Chondrocyte (in vitro differentiated cells): ENCODE data around the gene ZC3H18. TPM values are rescaled to one million over a fixed set of nuclear protein-coding genes. Genes with fewer than 3 reads are reported as not detected.

Source experiments
- DNase-seq: peaks from one replicate; pipeline ENCODE4 v3.0.0; 2021; ENCODE audit warnings: mixed read lengths, low spot score
- H3K27ac Mint-ChIP-seq: one replicate; pipeline ENCODE4 v1.8.0; 2021; ENCODE audit warnings: mild to moderate bottlenecking, moderate library complexity, mixed read lengths; ENCODE audit not compliant: unreplicated experiment
- H3K27me3 Mint-ChIP-seq: 2 replicates; pipeline ENCODE4 v1.8.0; 2021; ENCODE audit warnings: low read depth, mixed read lengths
- H3K36me3 Mint-ChIP-seq: 2 replicates; pipeline ENCODE4 v1.8.0; 2021; ENCODE audit warnings: low read depth, mixed read lengths
- H3K4me1 Mint-ChIP-seq: 2 replicates; pipeline ENCODE4 v1.8.0; 2021; ENCODE audit warnings: low read depth, mild to moderate bottlenecking, mixed read lengths
- H3K4me3 Mint-ChIP-seq: one replicate; pipeline ENCODE4 v1.8.0; 2021; ENCODE audit warnings: mild to moderate bottlenecking, moderate library complexity, mixed read lengths; ENCODE audit not compliant: unreplicated experiment
- H3K9me3 Mint-ChIP-seq: 2 replicates; pipeline ENCODE4 v1.8.0; 2021; ENCODE audit warnings: low read depth, mixed read lengths
- total RNA-seq: library from RNA; stranded (reverse); gene quantifications from 3 replicates; pipeline ENCODE4 v1.2.1, GENCODE V29; 2021
- TF ChIP-seq, protein P1 (sequence below): fragments of 200-600 bp; sonication (generic); IDR thresholded peaks from 2 replicates; pipeline ENCODE4 v1.5.0; 2021; ENCODE audit warnings: antibody characterized with exemption, mild to moderate bottlenecking, moderate library complexity

The ZC3H18 gene
- total RNA-seq, 1 donor from 2014 or later: 36.7 TPM

GRCh38 chr16:88548985-88549384, 21.2 kb upstream of the ZC3H18 start:
- Mint-ChIP-seq H3K27ac (no peak overlapping the region), H3K4me3 (no peak overlapping the region), H3K36me3 (no peaks in the 10 kb centered on the region), H3K27me3 (peaks cover 16% of the 10 kb centered on the region), H3K9me3 (no peaks in the 10 kb centered on the region), H3K4me1 (peaks cover 3% of the 10 kb centered on the region)
- no peak for DNase-seq
- TF ChIP-seq, protein P1, sequence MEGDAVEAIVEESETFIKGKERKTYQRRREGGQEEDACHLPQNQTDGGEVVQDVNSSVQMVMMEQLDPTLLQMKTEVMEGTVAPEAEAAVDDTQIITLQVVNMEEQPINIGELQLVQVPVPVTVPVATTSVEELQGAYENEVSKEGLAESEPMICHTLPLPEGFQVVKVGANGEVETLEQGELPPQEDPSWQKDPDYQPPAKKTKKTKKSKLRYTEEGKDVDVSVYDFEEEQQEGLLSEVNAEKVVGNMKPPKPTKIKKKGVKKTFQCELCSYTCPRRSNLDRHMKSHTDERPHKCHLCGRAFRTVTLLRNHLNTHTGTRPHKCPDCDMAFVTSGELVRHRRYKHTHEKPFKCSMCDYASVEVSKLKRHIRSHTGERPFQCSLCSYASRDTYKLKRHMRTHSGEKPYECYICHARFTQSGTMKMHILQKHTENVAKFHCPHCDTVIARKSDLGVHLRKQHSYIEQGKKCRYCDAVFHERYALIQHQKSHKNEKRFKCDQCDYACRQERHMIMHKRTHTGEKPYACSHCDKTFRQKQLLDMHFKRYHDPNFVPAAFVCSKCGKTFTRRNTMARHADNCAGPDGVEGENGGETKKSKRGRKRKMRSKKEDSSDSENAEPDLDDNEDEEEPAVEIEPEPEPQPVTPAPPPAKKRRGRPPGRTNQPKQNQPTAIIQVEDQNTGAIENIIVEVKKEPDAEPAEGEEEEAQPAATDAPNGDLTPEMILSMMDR: no peak

- no peak for DNase-seq
- H3K27me3 Mint-ChIP-seq: peaks cover 21% of the 10 kb centered on the region
- H3K9me3 Mint-ChIP-seq: no peaks in the 10 kb centered on the region
- no peaks in the 10 kb centered on the region for H3K36me3 Mint-ChIP-seq
- TF ChIP-seq, protein P1: no peak
- no peak overlapping the region for H3K27ac Mint-ChIP-seq
- no peak overlapping the region for H3K4me3 Mint-ChIP-seq
- H3K4me1 Mint-ChIP-seq: peaks cover 3% of the 10 kb centered on the region
Measured at GRCh38 chr16:88549671-88550245, 20.4 kb upstream of the ZC3H18 start.

DNA sequence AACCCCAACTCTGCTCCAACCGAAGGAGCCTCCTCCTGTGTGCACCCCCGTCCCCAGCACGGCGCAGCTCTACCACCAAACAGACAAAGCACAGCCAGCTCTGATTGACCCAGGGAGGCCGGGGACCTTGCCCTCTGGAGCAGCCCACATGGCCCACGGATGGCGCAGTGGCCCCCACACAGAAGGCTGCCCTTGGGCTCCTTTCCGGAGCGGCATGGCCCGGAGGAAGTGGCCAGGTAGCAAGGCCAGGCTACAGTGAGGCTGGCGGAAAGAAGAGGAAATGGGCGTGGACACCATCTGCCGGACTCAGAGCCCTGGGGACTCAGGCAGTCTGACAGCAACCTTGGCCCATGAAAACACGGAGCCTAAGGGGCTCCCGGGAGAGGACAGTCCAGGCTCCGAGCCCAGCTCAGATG, 19.9 kb upstream of the ZC3H18 start:
- Mint-ChIP-seq H3K27ac (no peak overlapping the region), H3K4me1 (peaks cover 3% of the 10 kb centered on the region), H3K9me3 (no peaks in the 10 kb centered on the region), H3K4me3 (no peak overlapping the region), H3K27me3 (peaks cover 21% of the 10 kb centered on the region), H3K36me3 (no peaks in the 10 kb centered on the region)
- TF ChIP-seq, protein P1: no peak
- DNase-seq: no peak

DNA sequence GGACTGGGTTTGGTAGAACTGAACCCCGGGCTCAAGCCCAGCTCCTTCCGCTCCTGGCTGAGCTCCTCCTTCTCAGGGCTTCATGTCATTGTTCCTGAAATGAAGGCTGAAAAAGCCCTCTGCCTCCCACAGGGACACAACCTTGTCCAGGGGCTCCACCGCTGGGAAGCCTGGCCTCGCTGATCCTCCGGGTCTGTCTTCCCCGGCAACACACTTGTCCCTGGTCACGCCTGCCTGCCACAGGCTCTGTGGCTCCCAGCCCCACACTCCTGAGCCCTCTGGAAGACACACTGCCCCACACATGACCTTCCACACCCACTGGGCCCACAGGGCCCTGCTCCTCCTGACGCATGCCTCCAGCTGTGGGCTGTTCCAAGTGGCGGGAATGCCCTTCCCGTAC, 18.0 kb upstream of the ZC3H18 start:
- peaks cover 20% of the 10 kb centered on the region for H3K27me3 Mint-ChIP-seq

GRCh38 chr16:88552815-88553214, 17.4 kb upstream of the ZC3H18 start:
- no peak for DNase-seq
- Mint-ChIP-seq H3K36me3 (no peaks in the 10 kb centered on the region), H3K4me3 (no peak overlapping the region), H3K27me3 (peaks cover 20% of the 10 kb centered on the region), H3K9me3 (no peaks in the 10 kb centered on the region), H3K4me1 (peaks cover 3% of the 10 kb centered on the region), H3K27ac (no peak overlapping the region)
- TF ChIP-seq, protein P1: no peak

More for the DNA sequence above, 18.0 kb upstream of the ZC3H18 start:
- Mint-ChIP-seq H3K4me3 (no peak overlapping the region), H3K9me3 (no peaks in the 10 kb centered on the region), H3K4me1 (peaks cover 3% of the 10 kb centered on the region), H3K27ac (no peak overlapping the region), H3K36me3 (no peaks in the 10 kb centered on the region)
- no peak for DNase-seq
- TF ChIP-seq, protein P1: no peak
